Measurements from ENCODE around the gene MYL1. TPM values are rescaled to one million over a fixed set of nuclear protein-coding genes. Genes with fewer than 3 reads are reported as not detected.

The MYL1 gene
- total RNA-seq: not detected
- long read RNA-seq: 0 reads

- no peak for DNase-seq (ENCODE audit: low spot score)
These were observed at the start of gene MYL1 for GRCh38 chr2:210315015-210315788. Gene MYL1 (minus strand): TSS chr2:210315174. CDS start chr2:210315042, 132 bp downstream.

- DNase-seq (ENCODE audit: low spot score): no peak
These were observed 48.9 kb upstream of the MYL1 start for GRCh38 chr2:210363876-210364275.

- DNase-seq (ENCODE audit: low spot score): no peak
These were observed 48.3 kb upstream of the MYL1 start for GRCh38 chr2:210363261-210363660.

- DNase-seq (ENCODE audit: low spot score): no peak
These were observed 45.4 kb upstream of the MYL1 start for GRCh38 chr2:210360412-210360811.

DNA sequence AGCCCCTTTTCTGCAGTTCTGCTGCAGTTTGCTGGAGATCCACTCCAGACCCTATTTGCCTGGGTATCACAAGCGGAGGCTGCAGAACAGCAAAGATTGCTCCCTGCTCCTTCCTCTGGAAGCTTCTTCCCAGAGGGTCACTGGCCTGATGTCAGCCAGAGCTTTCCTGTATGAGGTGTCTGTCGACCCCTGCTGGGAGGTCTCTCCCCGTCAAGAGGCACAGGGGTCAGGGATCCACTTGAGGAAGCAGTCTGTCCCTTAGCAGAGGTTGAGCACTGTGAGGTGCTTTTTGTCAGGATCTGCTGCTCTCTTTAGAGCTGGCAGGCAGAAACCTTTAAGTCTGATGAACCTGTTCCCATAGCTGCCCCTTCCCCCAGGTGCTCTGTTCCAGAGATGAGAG lies 42.0 kb upstream of the MYL1 start:
- DNase-seq (ENCODE audit: low spot score): no peak

DNA sequence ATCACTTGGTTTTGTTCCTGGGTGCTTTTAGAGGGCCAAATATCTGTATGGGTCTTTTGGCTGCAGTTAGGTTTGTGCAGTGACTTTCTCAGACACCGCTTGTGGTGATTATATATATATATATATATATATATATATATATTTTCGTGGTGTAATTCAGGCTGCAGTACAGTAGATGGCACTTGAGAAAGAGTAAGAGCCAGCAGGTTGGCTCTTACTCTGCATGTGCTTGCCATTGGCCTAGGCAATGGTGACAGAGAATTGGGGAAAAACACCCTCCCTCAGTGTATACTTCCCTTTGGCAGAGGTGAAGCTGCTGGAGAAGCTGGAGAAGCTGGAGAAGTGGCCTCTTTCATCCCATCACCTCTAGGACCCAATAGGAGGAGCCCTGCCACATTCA lies 22.2 kb upstream of the MYL1 start:
- DNase-seq (ENCODE audit: low spot score): no peak

DNA sequence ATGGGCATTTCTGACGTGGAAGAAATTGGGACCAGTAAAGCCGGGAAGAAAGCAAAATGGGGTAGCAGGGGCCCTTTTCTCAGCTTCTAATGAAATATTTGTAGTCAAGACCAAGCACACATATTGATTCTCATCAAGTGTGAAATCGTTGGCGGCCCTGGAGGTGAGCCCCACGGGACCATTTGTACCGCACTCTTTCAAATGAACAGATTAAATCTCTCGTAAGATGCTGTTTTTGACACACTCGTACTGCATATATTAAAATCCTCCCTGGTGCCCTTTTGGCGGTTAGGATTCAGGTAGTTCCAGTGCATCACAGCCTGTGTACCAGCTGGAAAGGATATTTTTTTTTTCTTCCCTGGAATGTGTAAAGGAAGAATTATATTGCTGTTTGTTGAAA lies 9.9 kb upstream of the MYL1 start:
- DNase-seq (ENCODE audit: low spot score): no peak

- DNase-seq (ENCODE audit: low spot score): no peak
These were observed 9.5 kb upstream of the MYL1 start for GRCh38 chr2:210324458-210324857.

- DNase-seq (ENCODE audit: low spot score): no peak
These were observed 8.0 kb upstream of the MYL1 start for GRCh38 chr2:210323003-210323402.

GRCh38 chr2:210318891-210319290 lies 3.9 kb upstream of the MYL1 start:
- DNase-seq (ENCODE audit: low spot score): no peak

- no peak for DNase-seq (ENCODE audit: low spot score)
These were observed 3.5 kb upstream of the MYL1 start for GRCh38 chr2:210318486-210318885.

DNA sequence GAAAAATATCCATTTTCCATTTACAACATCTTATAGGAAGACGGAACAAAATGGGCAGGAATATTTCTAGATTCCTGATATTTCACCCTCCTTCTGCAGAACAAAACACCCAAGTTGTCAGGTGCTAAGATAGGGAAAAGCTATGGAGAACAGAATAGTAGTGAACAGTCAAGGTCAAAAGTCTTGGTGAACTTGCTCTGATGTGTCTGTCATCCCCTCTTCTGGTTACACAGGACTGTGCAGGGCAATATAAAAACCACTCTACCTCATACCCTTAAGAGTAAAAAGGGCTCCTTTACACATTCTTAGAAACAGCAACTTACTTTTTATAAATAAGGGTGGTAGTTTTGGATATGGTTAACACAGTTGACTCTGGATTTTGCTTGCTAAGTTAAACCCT lies 4.4 kb downstream of the MYL1 start:
- no peak for DNase-seq (ENCODE audit: low spot score)

DNA sequence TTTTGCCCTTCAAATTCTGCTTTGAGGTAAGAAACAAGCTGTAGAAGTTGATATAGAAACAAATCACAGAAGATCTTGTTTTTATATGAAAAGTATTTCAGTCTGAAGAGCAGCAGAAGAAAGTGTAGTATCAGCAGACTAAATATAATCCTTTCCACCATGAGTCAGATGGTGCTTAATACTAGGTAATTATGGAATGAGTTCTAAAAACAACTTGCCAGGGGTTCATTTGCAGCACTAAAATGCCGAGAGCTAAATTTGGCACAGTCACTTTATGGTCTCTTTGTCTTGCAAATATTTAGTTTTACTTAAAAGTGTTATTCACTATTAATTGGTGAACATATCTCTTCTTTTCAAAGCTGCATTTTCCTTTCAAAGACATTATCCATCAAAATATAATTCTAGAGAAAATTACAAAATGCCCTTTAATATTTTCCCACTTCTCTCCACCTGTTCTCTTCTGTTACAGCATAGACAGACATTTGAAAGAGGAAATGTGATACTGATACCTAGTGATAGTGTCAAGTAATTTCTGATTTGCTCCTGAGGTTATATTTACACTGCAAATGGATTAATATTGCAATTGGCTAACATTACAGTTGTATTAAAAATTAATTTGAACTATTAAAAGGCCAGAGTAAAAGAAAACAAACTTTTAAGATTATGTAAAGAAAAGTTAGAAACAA lies 5.3 kb downstream of the MYL1 start:
- no peak for DNase-seq (ENCODE audit: low spot score)

- no peak for DNase-seq (ENCODE audit: low spot score)
These were observed 11.5 kb downstream of the MYL1 start for GRCh38 chr2:210303498-210303897.

- DNase-seq (ENCODE audit: low spot score): no peak
These were observed 12.6 kb downstream of the MYL1 start for GRCh38 chr2:210302326-210302725.

DNA sequence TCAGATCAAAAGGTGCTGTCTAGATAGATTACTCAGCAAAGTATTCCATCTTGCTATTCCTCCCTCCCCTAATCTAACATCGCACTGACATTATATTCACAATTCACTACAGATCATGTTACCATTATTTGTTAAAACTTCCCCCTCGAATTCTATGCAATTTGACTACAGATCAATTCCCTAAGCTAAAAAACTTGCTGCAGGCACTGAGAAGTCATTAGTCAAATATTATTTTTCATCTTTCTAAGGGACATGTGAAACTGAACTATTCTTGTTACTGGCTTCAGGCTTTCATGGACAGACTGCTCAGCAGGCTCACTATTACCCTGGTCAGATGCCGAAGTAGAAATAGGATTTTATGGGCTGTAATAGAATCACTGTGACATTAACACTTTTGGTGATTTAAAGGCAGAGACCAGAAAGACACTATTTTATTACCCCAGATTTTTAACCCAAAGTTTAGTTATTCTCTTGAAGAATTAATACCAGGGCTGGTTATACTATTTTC lies 15.1 kb downstream of the MYL1 start:
- no peak for DNase-seq (ENCODE audit: low spot score)

- no peak for DNase-seq (ENCODE audit: low spot score)
These were observed 26.6 kb downstream of the MYL1 start for GRCh38 chr2:210288408-210288807.

DNA sequence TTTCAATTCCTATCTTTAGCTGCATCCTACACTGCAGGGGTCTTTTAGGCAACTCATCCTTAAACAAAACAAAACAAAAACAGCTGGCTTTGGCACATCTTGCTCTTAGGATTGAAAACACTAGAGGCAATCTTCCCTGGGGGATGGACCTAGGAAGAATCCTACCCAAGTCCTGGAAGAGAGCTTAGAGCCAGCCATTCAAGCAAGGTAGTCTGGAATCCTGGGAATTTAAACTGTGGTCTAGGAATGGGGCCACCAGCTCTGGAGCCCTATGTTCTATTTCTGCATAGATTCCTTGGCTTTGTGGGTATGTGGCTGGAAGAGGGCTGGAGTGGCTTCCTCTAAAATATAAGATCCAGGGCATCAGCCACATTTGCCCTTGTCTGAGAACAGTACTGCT lies 27.7 kb downstream of the MYL1 start:
- DNase-seq (ENCODE audit: low spot score): no peak

DNA sequence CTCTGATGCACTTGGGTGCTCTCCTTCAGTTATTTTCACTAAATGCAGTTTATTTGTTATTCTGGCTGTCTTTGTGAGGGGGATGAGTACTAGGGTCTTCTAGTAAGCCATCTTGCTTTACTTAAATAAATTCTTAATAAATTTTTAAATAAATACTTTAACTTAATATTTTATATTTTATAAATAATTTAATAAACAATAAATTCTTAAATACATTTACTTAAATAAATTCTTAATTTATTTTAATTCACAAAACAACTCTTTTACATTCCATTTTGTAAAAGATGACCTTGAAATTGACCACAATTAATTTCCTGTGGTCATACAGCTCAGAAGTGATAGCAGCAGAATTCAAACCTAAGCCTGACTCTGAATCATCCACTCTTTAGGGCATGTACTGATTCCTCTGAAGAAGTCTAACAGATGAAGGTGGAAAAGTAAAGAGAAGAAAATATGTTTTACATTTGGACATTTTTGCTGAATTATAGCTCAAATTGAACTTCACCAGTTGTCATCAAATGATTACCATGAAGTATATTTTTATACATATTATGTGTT lies 28.8 kb downstream of the MYL1 start:
- no peak for DNase-seq (ENCODE audit: low spot score)

DNA sequence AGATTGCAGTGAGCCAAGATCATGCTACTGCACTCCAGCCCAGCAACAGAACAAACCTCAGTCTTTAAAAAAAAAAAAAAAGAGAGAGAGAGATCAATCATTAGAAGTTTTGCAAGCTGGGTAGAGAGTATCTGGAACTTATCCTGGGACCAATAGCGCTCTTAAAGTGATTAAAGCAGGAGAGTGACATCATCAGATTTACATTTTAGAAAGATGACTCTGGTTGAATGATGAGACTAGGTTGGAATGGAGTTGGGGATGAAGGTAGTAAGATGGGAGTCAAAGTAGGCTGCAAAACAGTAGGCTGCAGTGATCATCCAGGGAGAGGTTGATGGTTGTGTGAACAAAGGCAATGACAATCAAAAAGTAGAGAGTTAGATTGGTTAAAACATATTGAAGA lies 37.8 kb downstream of the MYL1 start:
- no peak for DNase-seq (ENCODE audit: low spot score)

DNA sequence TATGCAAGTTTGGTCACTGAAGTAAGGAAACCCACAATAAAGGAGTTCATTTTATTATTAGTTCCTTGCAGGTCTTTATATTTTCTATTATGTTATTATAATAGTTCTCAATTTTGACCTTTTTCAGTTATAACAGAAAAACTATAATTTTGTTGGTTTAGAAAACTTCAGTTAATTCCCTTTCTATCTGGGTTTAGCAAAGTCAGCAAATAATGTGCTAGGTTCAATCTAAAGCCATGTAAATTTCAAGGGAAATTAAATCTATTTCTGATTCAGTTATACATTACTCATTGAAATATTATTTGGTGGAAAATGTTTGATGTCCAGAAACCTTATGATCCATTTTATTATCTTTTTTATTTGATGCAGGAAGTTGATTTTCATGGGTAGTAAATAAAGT lies 43.7 kb downstream of the MYL1 start:
- no peak for DNase-seq (ENCODE audit: low spot score)

GRCh38 chr2:210269148-210269547 lies 45.8 kb downstream of the MYL1 start:
- DNase-seq (ENCODE audit: low spot score): no peak

All from mesenteric fat pad (tissue), 1 donor.